ENCODE results near the gene FAM209A. TPM values are rescaled to one million over a fixed set of nuclear protein-coding genes. Genes with fewer than 3 reads are reported as not detected.

FAM209A gene
- polyA plus RNA-seq, 3 donors = 0.19 to 3.6 TPM; not detected in 1

DNA sequence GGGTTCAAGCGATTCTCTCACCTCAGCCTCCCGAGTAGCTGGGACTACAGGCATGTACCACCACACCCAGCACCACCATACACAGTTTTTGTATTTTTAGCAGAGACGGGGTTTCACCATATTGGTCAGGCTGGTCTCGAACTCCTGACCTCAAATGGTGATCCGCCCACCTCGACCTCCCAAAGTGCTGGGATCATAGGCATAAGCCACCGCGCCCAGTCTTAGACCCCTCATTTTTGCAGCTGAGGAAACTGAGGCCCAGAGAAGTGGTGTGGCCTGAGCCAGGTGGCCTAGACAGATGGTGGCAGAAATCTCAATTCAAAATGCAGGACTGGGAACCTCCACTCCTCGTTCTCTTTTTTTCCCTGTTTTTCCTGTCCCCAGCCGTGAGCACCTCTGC is 12.6 kb upstream of the FAM209A start:
- no peaks in the 10 kb centered on the region for H3K9me3 ChIP-seq (replicated peaks in 1 of 2; ENCODE audit: control insufficient read depth in 1 of 2, insufficient read depth in 1 of 2, low read length in 2 of 2)
- Mint-ChIP-seq H3K36me3 (peaks cover 64 to 82% of the 10 kb centered on the region in 2 donors), H3K27ac (peak overlapping the region in 1 of 7 donors; percentile 41), H3K9me3 (no peaks in the 10 kb centered on the region), H3K4me1 (no peaks in the 10 kb centered on the region), H3K27me3 (ENCODE audit: low read depth in 3 of 3) (peaks cover 0 to 1% (median 0%) of the 10 kb centered on the region in 3 donors), H3K4me3 (no peak overlapping the region)
- TF ChIP-seq, protein P1, sequence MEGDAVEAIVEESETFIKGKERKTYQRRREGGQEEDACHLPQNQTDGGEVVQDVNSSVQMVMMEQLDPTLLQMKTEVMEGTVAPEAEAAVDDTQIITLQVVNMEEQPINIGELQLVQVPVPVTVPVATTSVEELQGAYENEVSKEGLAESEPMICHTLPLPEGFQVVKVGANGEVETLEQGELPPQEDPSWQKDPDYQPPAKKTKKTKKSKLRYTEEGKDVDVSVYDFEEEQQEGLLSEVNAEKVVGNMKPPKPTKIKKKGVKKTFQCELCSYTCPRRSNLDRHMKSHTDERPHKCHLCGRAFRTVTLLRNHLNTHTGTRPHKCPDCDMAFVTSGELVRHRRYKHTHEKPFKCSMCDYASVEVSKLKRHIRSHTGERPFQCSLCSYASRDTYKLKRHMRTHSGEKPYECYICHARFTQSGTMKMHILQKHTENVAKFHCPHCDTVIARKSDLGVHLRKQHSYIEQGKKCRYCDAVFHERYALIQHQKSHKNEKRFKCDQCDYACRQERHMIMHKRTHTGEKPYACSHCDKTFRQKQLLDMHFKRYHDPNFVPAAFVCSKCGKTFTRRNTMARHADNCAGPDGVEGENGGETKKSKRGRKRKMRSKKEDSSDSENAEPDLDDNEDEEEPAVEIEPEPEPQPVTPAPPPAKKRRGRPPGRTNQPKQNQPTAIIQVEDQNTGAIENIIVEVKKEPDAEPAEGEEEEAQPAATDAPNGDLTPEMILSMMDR (IDR thresholded peaks at IDR 0.05) = no peak
- H3K27me3 ChIP-seq (ENCODE audit: control insufficient read depth in 2 of 2, insufficient read depth in 2 of 2, low read length in 2 of 2) = no peaks in the 10 kb centered on the region
- H4K20me1 ChIP-seq (ENCODE audit: insufficient read depth, low read length) = peaks cover 50% of the 10 kb centered on the region
- peaks cover 53 to 89% of the 10 kb centered on the region in 2 donors for H3K36me3 ChIP-seq (replicated peaks in 1 of 2; ENCODE audit: control insufficient read depth in 1 of 2, insufficient read depth in 2 of 2, low read length in 2 of 2)
- DNase-seq = no peak
- no peak overlapping the region for H3K4me3 ChIP-seq (replicated peaks in 1 of 3; ENCODE audit: low read depth in 2 of 3, low read length in 3 of 3)
- H3K27ac ChIP-seq (ENCODE audit: low read depth in 1 of 2, low read length in 2 of 2) = no peak overlapping the region
- H3K4me1 ChIP-seq (ENCODE audit: control insufficient read depth in 1 of 2, insufficient read depth in 2 of 2, low read length in 2 of 2) = no peaks in the 10 kb centered on the region
- peaks cover 3% of the 10 kb centered on the region for H3K79me2 ChIP-seq (ENCODE audit: insufficient read depth, low read length)
- H3K4me2 ChIP-seq (replicated peaks; ENCODE audit: extremely low read depth, low read length, poor library complexity, severe bottlenecking) = no peak overlapping the region
- intact Hi-C loops (cut with micrococcal nuclease) = no loop called here
- H3K9ac ChIP-seq (ENCODE audit: insufficient read depth, low read length, poor library complexity, severe bottlenecking) = no peak overlapping the region
- no peak overlapping the region for H2AFZ ChIP-seq (ENCODE audit: insufficient read depth, low read depth, low read length, poor library complexity, severe bottlenecking)
- 100% methylated on average over 7 of the region's 10 CpGs for WGBS (ENCODE audit: insufficient coverage)

DNA sequence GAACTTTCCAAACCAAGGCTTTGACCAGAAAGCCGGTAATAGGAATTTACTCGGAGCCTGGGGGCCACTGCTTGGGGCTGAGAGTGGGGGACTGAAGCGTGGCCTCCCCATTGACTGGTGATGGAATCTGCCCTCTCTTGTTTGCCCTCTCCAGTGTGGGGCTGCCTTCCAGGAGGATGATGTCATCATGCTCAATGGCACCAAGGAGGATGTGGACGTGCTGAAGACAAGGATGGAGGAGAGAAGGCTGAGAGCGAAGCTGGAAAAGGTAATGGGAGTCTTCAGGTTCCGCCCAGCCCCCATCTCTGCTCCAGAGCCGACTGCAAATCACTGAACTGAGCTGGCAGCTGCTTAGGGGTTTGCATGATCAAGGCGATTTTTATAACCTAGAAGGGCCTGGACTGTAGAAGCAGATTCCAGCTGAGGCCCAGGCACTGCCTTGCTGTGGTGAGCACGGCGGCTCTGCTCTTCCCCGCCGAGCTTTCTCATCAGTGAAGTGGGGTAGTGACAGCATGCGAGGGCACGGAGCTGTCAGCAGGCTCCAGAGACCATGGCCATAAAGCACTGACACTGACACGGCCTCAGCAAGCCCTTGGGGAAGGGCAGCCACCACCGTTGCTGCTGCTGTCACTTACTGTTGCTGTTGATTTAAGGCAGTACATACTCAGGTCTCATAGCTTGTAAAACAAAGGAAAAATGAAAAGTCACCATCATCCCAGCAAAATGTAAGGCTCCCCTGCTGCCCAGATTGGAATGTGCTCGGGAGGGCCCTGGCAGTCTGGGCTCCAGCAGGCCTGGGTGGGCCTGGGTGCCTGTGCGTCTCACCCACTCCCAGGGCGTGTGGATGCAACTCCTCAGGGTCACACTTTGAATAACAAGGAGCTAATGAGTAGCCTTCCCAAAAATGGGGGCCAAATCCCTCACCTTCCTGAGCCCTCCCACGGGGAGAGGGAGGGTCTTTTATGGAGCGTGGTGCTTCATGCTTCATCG is 11.1 kb upstream of the FAM209A start:
- H3K36me3 Mint-ChIP-seq = peaks cover 70 to 85% of the 10 kb centered on the region in 2 donors
- Histone ChIP-seq H3K9ac (ENCODE audit: insufficient read depth, low read length, poor library complexity, severe bottlenecking) (no peak overlapping the region), H3K36me3 (replicated peaks in 1 of 2; ENCODE audit: control insufficient read depth in 1 of 2, insufficient read depth in 2 of 2, low read length in 2 of 2) (peaks cover 65 to 89% of the 10 kb centered on the region in 2 donors), H3K27me3 (ENCODE audit: control insufficient read depth in 2 of 2, insufficient read depth in 2 of 2, low read length in 2 of 2) (no peaks in the 10 kb centered on the region), H3K9me3 (replicated peaks in 1 of 2; ENCODE audit: control insufficient read depth in 1 of 2, insufficient read depth in 1 of 2, low read length in 2 of 2) (peaks cover 5 to 6% of the 10 kb centered on the region in 2 donors), H3K4me1 (ENCODE audit: control insufficient read depth in 1 of 2, insufficient read depth in 2 of 2, low read length in 2 of 2) (no peaks in the 10 kb centered on the region), H3K79me2 (ENCODE audit: insufficient read depth, low read length) (peaks cover 1% of the 10 kb centered on the region), H3K27ac (ENCODE audit: low read depth in 1 of 2, low read length in 2 of 2) (no peak overlapping the region), H3K4me2 (replicated peaks; ENCODE audit: extremely low read depth, low read length, poor library complexity, severe bottlenecking) (no peak overlapping the region), H3K4me3 (replicated peaks in 1 of 3; ENCODE audit: low read depth in 2 of 3, low read length in 3 of 3) (no peak overlapping the region), H4K20me1 (ENCODE audit: insufficient read depth, low read length) (peaks cover 35% of the 10 kb centered on the region), H2AFZ (ENCODE audit: insufficient read depth, low read depth, low read length, poor library complexity, severe bottlenecking) (no peak overlapping the region)
- WGBS (ENCODE audit: insufficient coverage) = 97% methylated on average over 21 of the region's 22 CpGs
- H3K27ac Mint-ChIP-seq = no peak overlapping the region
- no peak overlapping the region for H3K4me3 Mint-ChIP-seq
- no peak for DNase-seq
- TF ChIP-seq, protein P1 (IDR thresholded peaks at IDR 0.05) = no peak
- H3K9me3 Mint-ChIP-seq = peaks cover 4 to 8% (median 7%) of the 10 kb centered on the region in 7 donors
- intact Hi-C loops (cut with micrococcal nuclease) = no loop called here
- peaks cover 0 to 1% (median 0%) of the 10 kb centered on the region in 3 donors for H3K27me3 Mint-ChIP-seq (ENCODE audit: low read depth in 3 of 3)
- H3K4me1 Mint-ChIP-seq = no peaks in the 10 kb centered on the region

Data from CD14-positive monocyte (primary cell).